C4-2B (cell line): ENCODE data around the gene PPM1N.

Experiments
- H3K27ac ChIP-seq: fragments of 450-650 bp; 2 replicates; pipeline ENCODE4 v1.5.1; 2017
- ZFX ChIP-seq: fragments of 450-650 bp; IDR thresholded peaks from 2 replicates; pipeline ENCODE4 v1.6.1; 2017
- TF ChIP-seq, protein P1 (sequence below): fragments of 450-650 bp; conservative IDR thresholded peaks from 2 replicates; pipeline ENCODE4 v1.5.1; 2017; ENCODE audit warnings: mild to moderate bottlenecking

Gene PPM1N

DNA sequence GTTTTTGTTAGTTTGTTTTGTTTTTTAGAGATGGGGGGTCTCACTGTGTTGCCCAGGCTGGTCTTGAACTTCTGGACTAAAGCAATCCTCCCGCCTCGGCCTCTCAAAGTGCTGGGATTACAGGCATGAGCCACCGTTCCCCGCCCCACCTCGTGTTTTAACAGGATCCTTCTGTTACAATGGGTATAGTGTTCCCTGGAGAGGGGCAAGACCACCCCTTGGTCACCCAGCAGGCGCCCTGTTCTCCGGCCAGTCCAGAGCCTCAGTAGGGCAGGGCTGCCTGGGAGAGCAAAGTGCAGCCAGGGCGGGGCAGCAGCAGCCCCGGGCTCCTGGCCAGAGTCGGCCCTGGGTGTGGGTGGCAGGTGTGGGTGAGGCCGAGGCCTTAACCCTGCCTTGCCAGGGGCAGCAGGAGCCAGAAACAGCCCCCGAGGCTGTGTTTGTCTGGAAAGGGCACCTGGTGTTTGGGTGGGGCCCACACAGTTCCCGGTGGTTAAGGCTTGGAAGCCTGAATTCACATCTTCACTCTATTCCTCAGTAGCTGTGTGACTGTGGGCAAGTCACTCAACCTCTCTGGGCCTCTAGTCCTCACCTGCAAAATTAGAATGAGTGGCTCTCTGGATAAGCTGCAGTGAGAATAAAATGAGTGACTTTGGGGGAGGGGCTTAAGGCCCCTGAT, 16.3 kb downstream of the PPM1N start:
- H3K27ac ChIP-seq, result no peak overlapping the region; the same call in 1 of the 2 replicates

GRCh38 chr19:45515081-45515624, 16.9 kb downstream of the PPM1N start:
- TF ChIP-seq, protein P1, sequence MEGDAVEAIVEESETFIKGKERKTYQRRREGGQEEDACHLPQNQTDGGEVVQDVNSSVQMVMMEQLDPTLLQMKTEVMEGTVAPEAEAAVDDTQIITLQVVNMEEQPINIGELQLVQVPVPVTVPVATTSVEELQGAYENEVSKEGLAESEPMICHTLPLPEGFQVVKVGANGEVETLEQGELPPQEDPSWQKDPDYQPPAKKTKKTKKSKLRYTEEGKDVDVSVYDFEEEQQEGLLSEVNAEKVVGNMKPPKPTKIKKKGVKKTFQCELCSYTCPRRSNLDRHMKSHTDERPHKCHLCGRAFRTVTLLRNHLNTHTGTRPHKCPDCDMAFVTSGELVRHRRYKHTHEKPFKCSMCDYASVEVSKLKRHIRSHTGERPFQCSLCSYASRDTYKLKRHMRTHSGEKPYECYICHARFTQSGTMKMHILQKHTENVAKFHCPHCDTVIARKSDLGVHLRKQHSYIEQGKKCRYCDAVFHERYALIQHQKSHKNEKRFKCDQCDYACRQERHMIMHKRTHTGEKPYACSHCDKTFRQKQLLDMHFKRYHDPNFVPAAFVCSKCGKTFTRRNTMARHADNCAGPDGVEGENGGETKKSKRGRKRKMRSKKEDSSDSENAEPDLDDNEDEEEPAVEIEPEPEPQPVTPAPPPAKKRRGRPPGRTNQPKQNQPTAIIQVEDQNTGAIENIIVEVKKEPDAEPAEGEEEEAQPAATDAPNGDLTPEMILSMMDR, result no peak
- TF ChIP-seq ZFX, result no peak
- H3K27ac ChIP-seq, result no peak overlapping the region; the same call in 1 of the 2 replicates

More for the DNA sequence above, 16.3 kb downstream of the PPM1N start:
- TF ChIP-seq, protein P1, result no peak
- TF ChIP-seq ZFX, result no peak

- no peak overlapping the region for H3K27ac ChIP-seq
- TF ChIP-seq, protein P1, result no peak
- TF ChIP-seq ZFX, result no peak
These were observed 17.7 kb downstream of the PPM1N start for GRCh38 chr19:45515807-45516401.

GRCh38 chr19:45517238-45517637, 19.0 kb downstream of the PPM1N start:
- no peak overlapping the region for H3K27ac ChIP-seq
- TF ChIP-seq, protein P1, result no peak
- no peak for TF ChIP-seq ZFX

DNA sequence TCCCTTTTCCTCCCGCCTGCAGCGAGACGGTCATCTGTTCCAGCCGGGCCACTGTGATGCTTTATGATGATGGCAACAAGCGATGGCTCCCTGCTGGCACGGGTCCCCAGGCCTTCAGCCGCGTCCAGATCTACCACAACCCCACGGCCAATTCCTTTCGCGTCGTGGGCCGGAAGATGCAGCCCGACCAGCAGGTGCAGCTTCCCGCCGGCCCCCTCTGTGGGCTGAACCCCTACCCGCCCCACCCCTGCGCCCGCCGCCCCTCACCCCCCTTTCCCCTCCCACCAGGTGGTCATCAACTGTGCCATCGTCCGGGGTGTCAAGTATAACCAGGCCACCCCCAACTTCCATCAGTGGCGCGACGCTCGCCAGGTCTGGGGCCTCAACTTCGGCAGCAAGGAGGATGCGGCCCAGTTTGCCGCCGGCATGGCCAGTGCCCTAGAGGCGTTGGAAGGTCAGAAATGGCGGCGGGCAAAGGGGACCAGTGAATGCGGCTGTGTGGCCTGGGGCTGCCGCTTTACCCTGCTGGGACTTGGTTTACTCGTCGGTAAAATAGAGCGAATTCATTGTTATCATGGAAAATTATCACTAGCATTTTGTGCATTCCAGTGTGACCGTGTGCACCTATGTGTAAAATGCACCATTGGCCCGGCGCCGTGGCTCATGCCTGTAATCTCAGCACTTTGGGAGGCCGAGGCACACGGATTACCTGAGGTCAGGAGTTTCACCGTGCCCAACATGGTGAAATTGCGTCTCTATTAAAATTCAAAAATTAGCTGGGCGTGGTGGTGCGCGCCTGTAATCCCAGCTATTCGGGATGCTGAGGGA, 19.6 kb downstream of the PPM1N start:
- TF ChIP-seq ZFX, result no peak
- TF ChIP-seq, protein P1, result no peak
- no peak overlapping the region for H3K27ac ChIP-seq

DNA sequence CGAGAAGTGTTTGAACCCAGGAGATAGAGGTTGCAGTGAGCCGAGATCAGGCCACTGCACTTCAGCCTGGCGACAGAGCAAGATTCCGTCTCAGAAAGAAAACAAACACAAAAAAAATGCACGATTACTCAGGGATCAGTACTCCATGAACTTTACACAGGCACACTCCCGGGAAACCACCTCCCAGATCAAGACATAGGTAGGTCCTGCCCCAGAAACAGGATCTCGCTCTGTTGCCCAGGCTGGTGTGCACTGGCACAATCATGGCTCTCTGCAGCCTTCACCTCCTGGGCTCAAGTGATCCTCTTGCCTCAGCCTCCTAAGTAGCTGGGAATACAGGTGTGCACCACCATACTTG, 20.2 kb downstream of the PPM1N start:
- TF ChIP-seq, protein P1, result no peak
- no peak for TF ChIP-seq ZFX
- H3K27ac ChIP-seq, result no peak overlapping the region
